ENCODE results near the gene PLAC1. TPM values are rescaled to one million over a fixed set of nuclear protein-coding genes. Genes with fewer than 3 reads are reported as not detected.

PLAC1 gene
- total RNA-seq, 4 donors from 2014 or later, result not detected

- no peak for TF ChIP-seq CTCF (IDR thresholded peaks at IDR 0.05; ENCODE audit: low read depth)
These were observed 35.5 kb downstream of the PLAC1 start for GRCh38 chrX:134622813-134623185.

GRCh38 chrX:134622056-134622812 lies 36.0 kb downstream of the PLAC1 start:
- TF ChIP-seq CTCF (IDR thresholded peaks at IDR 0.05; ENCODE audit: low read depth), result no peak

- no peak for TF ChIP-seq CTCF (IDR thresholded peaks at IDR 0.05; ENCODE audit: low read depth)
These were observed 38.4 kb downstream of the PLAC1 start for GRCh38 chrX:134619838-134620237.

DNA sequence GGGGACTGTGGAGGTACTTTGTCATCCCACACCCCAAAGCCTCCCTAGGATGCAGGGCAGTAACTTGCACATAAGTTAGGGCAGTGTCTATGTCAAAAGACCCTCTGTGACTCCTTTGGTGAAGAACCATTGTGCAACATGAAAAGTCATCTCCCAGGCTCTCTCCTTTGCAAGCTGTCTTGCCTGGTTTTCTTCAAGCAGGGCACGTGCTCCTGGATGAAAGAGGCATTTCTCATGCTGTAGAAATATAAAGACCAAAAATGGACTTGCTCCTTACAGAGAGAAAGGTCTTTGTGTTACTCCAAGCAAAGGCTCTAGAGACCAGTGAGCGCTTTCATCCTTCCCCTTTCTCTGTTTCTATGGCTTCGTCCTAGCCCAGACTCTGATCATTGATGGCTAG lies 44.9 kb downstream of the PLAC1 start:
- no peak for TF ChIP-seq CTCF (IDR thresholded peaks at IDR 0.05; ENCODE audit: low read depth)

DNA sequence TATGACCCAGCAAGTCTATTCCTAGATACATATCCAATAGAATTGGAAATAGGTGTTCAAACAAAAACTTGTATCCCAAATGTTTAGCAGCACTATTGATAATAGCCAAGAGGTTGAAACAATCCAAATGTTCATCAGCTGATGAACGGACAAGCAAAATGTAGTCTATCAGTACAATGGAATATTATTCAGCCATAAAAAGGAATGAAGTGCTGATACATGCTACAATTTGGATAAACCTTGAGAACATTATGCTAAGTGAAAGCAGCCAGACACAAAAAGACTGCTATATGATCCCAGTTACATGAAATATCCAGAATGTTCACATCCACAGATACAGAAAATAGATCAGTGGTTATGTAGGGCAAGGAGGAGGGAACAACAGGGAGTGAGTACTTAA lies 50.1 kb downstream of the PLAC1 start:
- no peak for TF ChIP-seq CTCF (IDR thresholded peaks at IDR 0.05; ENCODE audit: low read depth)

GRCh38 chrX:134607523-134607922 lies 50.7 kb downstream of the PLAC1 start:
- TF ChIP-seq CTCF (IDR thresholded peaks at IDR 0.05; ENCODE audit: low read depth), result no peak

GRCh38 chrX:134604701-134605311 lies 53.5 kb downstream of the PLAC1 start:
- TF ChIP-seq CTCF (IDR thresholded peaks at IDR 0.05; ENCODE audit: low read depth), result no peak
